ENCODE data around the gene HORMAD2.
"Not testable (repeated sequence)": the region's sequence is repeated elsewhere in the genome, so short reads cannot be mapped to it uniquely, and the experiment has no call there.

HORMAD2 gene

DNA sequence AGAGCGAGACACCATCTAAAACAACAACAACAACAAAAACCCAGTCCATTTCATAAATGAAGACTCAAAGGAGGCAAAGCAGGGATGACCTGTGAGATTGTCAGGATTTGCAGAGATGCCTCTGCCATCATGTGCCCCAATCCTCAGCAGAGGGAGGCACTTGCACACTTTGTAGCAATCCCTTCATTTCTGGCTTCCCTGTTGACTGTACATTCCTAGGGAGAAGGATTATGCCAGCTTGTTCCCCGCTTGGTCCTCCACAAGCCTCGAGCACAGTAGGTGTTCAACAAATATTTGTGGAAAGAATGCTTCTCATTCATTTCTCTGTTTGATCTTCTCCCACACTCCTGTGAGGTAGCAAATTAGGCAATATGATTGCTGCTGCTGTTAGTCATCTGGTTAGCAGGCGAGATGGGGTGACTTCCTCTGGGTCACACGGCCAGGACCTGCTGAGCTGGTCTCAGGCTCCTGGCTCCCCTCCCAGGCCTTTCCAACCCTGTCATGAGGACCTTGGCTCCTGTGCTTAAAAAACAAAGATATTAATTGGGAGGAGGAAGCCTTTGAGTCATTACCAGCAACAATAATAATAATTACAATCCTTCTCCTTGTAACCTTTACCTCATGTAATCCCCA lies 132.2 kb downstream of the HORMAD2 start:
- DNase-seq: no peak

DNA sequence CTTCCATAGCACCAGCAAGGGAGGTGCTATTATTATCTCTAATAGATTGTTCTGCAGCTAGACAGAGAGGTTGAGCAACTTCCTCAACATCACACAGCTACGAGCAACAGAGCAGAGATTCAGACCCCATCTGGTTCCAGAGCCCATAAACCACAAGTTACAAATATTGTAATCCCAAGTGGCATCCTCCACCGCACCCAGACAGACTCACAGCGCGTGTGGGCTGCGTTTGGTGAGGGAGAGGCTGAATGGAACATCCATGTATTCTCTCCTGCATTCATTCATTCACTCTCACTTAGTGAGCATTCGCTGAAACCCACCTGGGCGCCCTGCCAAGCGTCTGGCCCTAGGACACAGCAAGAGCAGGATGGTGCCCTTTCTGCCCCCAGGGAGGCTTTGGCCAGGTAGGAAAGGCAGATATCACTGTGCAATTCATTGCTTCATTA lies 132.8 kb downstream of the HORMAD2 start:
- DNase-seq: no peak

DNA sequence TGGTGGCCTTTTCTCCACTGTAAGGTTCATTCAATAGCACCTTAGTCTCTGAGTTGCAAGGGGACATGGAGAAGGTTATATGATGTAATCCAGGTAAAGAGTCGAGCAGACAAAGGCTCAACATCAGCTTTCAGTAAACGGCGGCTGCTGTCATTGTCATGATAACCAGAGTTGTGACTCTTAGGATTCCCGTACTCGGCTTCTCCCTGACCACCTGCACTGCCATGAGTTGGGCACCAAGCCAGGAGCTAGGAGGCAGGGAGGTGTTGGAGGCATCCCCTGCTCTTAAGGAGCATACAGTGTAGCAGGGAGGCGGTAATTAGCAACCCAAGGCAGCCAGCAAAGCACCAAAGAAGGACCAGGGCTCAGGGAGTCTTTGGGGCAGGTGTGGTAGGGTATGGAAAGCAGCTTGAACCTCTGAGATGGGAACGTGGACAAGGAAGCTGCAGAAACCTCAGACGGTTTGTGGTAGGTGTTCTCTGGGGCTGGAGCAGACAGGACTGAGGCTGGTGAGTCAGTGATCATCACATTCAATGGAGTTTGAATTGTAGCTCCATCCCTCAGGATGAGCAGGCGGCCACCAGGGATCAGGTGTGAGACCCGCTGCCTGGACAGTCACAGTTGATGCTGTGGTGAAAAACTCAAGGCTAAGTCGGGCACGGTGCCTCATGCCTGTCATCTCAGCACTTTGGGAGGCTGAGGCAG lies 134.6 kb downstream of the HORMAD2 start:
- no peak for DNase-seq

DNA sequence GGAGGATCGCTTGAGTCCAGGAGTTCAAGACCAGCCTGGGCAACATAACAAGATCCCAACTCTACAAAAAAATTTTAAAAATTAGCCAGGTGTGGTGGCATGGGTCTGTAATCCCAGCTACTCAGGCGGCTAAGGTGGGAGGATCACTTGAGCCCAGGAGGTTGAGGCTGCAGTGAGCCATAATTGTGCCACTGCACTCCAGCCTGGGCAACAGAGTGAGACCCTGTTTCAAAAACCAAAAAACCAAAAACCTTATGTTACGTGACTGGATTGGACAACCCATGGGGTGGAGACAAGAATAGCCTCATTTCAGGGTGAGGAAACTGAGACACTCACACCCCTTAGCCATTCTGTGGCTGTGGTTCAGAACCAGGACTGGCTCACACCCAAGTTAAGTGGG lies 136.0 kb downstream of the HORMAD2 start:
- not testable (repeated sequence) for DNase-seq

DNA sequence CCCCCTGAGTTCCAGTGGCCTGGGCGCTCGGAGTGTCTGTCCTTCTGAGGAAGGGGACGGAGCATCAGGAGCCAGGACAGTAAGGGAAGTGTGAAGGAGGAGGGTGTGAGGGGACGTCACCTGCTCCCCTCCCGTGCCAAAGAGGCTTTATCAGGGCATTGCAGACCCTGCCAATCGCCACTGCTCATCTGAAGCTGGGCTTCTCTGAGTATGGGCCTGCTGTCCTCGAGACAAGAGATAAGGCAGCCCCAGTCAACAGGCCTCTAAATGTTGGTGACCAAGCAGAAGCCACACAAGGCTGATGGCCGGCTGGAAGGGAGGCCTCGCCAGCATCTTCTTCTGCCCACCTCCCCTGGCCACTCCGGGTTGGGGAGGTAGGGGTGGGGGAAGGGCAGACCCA lies 136.4 kb downstream of the HORMAD2 start:
- DNase-seq: no peak

DNA sequence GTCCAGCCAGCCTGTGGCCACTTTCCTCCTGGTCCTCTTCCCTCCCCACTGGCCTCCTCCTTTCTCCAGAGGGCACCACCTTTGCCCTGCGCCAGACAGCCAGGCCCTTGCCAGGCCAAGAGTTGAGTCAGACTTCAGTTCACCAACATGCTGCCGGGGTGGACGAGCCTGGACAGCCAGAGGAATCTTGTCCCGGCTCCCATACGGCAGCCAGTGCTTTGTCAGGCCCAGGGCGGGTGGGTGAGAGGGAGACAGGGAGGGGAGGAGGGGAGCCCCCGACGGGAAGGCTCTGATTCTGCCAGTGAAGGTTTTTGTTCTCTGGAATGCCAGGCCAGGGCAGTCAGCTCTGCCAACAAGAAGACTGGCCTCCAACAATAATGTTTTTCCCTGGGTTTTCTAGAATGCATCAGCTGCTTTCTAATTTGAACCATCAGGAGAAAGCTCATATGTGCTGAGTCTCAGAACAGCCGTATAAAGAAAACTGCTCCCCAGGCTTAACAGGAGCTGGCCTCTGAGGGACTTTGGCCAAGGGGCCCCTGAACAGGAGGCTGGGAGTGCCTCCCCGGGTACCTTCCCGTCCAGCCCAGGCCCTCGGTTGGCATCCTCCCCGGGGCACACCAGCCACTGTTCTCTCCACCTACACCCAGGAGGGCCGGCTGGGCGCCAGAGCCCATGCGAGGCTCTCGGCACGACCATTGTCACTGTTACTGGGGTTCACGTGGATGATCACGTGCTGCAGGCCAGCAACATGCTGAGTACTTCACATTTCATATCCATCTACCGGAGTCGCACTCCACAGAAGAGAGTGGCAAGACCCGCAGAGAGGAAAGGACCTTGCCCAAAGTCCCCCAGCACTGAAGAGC lies 137.7 kb downstream of the HORMAD2 start:
- no peak for DNase-seq

DNA sequence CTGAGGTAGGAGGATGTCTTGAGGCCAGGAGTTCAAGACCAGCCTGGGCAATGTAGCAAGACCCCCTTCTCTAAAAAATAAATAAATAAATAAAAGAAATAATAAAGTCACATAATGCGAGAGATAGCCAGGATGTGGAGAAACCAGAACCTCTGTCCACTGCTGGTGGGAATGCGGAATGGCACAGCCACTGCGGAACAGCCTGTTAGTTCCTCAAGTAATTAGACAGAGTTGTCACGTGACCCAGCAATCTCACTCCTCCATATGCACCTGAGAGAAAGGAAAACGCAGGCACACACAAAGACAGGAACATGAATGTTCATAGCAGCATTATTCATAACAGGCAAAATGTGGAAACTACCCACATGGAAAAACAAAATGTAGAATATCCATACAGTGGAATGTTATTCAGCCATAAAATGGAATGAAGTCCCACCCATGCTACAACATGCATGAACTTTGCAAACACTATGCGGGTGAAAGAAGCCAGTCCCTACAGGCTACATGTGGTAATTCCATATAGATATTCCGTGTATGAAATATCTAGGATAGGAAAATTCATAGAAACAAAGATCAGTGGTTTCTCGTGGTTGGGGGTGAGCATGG lies 138.9 kb downstream of the HORMAD2 start:
- DNase-seq: no peak

DNA sequence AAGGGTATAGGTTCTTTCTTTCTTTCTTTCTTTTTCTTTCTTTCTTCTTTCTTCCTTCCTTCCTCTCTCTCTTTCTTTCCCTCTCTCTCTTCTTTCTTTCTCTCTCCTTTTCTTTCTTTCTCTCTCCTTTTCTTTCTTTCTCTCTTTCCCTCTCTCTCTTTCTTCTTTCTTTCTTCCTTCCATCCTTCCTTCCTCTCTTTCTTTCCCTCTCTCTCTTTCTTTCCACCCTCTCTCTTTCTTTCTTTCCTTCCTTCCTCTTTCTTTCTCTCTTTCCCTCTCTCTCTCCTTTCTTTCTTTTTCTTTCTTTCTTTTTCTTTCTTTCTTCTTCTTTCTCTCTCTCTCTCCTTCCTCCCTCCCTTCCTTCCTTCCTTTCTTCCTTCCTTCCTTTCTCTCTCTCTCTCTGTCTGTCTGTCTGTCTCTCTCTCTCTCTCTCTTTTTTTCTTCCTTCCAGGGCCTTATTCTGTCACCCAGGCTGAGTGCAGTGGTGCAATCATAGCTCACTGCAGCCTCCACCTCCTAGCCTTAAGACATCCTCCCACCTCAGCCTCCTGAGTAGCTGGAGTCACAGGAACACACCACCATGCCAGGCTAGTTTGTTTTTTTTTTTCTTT lies 139.5 kb downstream of the HORMAD2 start:
- no peak for DNase-seq

DNA sequence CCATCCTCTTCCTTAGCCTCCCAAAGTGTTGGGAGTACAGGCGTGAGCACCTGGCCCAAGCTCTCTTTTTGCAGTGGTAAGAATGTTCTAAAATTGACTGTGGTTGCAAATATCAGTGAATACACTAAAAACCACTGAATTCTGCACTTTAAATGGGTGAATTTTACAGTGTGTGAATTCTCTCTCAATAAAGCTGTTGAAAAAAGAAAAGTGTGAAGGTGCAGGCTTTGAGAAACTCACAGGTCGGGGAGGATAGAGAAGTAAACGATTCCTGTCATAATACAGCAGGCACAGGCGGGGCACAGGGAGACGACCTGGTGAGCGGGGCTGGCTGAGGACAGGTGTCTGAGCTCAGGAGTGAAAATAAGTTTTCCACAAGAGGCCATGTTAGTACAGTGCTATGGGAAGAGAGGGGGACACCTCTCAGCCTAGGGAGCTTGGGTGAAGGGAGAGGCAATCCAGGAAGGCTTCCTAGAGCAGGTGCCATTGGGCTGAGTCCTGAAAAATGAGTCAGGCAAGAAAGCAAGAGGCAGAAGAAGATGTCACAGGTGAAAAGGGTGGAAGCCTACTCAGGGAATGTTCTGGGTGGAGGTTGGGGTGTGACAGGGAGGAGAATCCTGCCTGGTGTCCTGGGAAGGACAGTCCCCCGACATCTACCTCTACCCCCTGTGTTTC lies 140.2 kb downstream of the HORMAD2 start:
- no peak for DNase-seq

DNA sequence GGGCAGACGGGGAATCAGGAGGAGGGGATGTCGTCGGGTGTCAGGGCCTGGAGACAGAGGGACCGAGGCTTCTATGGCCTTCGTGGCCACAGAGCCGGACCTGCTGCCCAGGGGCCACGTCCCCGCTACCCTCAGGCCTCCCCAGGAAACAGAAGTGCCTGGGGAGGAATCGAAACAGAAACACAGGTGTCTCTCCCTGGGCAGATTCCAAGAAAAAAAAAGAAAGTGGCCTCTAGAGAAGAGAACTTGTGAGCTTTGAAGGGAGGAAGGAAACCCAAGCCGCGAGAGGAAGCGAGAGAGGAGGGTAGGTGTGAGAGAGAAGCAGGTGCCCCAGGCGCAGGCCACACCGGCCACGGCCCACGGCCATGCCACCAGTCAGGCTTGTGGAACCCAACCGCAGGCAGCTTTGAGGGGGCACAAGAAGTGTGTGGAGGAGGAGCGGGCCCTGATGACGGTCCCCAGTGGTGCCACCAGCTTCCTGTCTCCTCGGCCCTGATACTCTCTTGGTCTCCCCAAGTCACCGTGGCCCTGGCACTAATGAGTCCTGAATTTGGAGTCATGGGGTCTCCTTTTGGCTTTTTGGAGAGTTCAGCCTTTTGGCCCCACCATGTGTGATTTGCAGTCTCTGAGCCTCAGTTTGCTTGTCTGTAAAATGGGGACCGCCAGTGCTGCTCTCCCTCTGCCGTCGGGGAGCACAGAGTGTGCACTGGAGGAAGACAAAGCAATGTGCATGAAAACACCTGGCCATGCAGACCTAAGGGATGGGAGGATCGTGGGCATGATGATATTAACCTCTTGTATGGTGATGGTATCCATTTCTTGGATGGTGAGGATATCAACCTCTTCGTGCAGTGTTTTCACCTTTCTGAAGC lies 141.1 kb downstream of the HORMAD2 start:
- no peak for DNase-seq

DNA sequence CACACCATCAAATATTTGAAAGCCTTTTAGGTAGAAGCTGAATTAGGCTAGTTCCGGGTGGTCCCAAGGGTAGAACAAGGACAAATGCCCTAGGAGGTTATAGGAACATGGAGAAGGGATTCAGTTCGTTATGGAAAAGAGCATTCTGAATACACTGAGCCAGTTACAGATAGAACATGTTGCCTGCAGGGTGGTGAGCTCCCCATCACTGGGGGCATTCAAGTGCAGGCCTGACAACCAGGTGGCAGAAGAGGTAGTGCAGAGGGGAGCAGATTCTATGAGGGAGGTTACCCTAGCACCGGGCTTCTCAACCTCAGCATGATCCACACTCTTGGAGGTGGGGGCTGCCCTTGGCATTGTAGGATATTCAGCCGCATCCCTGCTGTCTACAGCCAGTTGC lies 142.1 kb downstream of the HORMAD2 start:
- no peak for DNase-seq

DNA sequence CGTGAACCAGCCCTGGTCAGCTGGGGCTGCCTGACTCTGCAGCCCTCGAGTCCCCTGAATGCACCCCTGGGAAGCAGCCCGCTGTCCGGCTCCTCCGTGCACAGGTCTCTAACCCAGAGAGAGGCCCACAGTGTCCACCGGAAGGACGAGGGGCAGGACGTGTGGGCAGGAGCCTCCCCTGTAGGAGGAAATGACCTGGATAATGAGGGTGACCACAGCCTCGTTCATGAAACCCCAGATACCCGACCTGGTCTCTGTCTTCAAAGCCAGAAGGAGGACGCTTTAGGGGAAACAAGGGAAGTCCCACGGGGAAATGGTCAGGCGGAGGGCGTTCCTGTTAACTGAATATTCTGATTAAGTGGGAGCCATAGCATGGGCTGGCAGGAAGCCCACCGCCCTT lies 143.0 kb downstream of the HORMAD2 start:
- no peak for DNase-seq

DNA sequence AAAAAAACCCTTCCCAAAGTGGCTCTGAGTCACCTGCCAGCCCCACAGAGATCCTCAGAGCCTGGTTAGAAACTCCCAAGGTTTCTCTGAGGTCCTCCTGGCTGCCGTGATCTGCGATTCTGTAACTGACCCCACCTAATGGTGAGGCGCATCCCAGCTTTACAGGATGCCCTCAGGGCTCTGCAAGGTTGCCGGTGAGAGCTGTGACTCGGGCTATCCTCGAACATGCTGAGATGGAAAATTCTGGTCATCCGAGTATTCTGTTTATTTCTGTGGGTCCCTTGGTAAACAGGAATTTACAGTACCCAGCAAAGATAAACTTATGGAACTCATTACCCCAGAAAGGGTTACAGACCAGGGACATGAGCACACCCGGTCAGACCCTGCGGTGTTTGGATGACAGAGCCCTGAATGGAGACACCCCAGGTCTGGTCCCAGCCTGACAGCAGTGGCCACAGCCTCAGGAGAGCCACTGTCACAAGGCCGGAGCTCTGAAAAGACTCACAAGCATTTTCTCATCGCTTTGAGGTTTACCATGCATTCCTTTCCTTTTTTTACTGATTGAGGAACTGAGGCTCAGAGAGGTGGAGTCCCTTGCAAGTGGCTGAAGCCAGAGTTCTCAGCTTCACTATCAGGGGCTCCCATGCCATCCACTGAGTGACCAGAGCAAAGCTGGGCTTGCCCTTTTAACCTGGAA lies 144.0 kb downstream of the HORMAD2 start:
- no peak for DNase-seq

DNA sequence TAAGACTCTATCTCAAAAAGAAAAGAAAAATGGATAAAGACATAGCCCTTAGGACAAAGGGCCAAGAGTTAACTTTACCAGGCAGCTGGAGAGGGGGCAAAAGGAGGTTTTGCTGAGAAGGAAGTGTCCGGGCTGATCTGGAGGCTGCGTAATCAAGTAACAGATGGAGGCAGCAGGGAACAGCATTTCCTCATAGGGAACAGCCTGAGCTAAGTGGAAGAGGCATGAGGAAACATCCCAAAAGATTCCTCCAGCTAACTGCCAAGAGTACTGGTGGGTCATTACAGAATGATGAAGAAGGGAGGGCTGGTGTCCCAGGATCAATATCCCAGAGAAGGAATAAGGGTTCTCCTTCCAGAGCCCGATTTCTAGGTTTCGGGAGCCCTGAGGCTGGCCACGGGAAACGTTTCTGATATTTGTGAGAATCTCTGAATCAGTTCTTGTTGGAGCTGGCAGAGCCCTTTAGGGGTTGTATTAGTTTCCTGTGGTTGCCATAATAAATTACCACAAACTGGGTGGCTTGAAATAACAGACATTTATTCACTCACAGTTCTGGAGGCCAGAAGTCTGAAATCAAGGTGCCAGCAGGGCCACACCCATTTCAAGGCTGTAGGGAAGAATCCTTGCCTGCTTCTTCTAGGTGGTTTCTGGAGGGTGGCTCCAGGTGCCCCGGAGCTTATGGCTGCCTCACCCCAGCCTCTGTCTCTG lies 145.1 kb downstream of the HORMAD2 start:
- no peak for DNase-seq

DNA sequence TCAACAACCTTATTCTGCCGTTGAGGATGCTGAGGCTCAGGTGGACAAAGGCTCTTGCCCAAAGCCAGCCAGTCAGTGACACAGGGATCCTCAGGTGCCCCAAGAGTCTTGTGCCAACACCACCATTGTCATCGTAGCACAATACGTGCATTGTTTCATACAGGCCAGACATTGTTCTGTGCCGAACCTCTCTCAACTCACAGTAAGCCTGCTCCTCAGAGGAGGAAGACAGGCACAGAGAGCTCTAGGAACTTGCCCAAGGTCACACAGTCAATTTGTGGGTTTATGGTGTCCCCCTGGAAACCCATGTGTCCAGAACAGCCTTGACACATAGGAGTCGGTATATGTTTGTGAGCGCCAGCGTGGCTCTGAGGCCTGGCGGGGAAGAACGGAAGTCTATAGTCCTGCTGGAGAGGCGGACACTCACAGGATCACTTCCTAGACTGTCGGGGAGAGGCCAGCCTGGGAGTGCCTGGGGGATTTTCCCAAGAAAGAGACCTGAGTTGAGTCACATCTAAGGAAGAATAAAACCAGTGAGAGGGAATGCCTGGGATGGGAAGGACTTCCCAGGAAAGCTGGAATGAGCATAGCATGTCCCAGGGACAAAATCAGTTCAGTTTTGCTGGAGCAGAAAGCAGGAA lies 146.0 kb downstream of the HORMAD2 start:
- no peak for DNase-seq
